HG02870 (cell line): ENCODE results near the gene MCEMP1.

Experiments used
- ATAC-seq: cut with Tn5 transposase; IDR thresholded peaks from one replicate; pipeline ENCODE4 v1.9.1; 2021; ENCODE audit warnings: mild to moderate bottlenecking, moderate library complexity; ENCODE audit not compliant: unreplicated experiment

Gene MCEMP1

GRCh38 chr19:7676854-7677253, at the start of gene MCEMP1:
TSS of gene MCEMP1 (plus strand) at chr19:7677090. CDS start at chr19:7677121, 31 bp downstream.
- no peak for ATAC-seq

GRCh38 chr19:7627166-7627565, 49.7 kb upstream of the MCEMP1 start:
- ATAC-seq: no peak

GRCh38 chr19:7628589-7629311, 48.1 kb upstream of the MCEMP1 start:
- ATAC-seq: no peak

- ATAC-seq: peak; percentile 88
Observed at GRCh38 chr19:7629347-7630054, 47.4 kb upstream of the MCEMP1 start, which contains the start of the genes PET100 and XAB2. TSS of gene PET100 (plus strand) at chr19:7629793. CDS start at chr19:7629834, 41 bp downstream. TSS of gene XAB2 (minus strand) at chr19:7629545. CDS start at chr19:7629527, 18 bp downstream.

GRCh38 chr19:7631577-7631976, 45.3 kb upstream of the MCEMP1 start:
- ATAC-seq: no peak

- no peak for ATAC-seq
Observed at GRCh38 chr19:7632340-7633203, 44.3 kb upstream of the MCEMP1 start.

GRCh38 chr19:7633698-7634097, 43.2 kb upstream of the MCEMP1 start, which contains the start of gene PCP2:
TSS of gene PCP2 (minus strand) at chr19:7633719. CDS start at chr19:7633457, 262 bp downstream.
- no peak for ATAC-seq

GRCh38 chr19:7635670-7636069, 41.2 kb upstream of the MCEMP1 start:
- no peak for ATAC-seq

- no peak for ATAC-seq
Observed at GRCh38 chr19:7636317-7636690, 40.6 kb upstream of the MCEMP1 start.

GRCh38 chr19:7636691-7637373, 40.1 kb upstream of the MCEMP1 start, which contains the start of gene STXBP2:
TSS of gene STXBP2 (plus strand) at chr19:7637110. CDS start at chr19:7637150, 40 bp downstream.
- peak; percentile 51 for ATAC-seq

GRCh38 chr19:7637374-7638256, 39.3 kb upstream of the MCEMP1 start:
- ATAC-seq: no peak

GRCh38 chr19:7638802-7639465, 38.0 kb upstream of the MCEMP1 start:
- no peak for ATAC-seq

GRCh38 chr19:7639863-7640348, 37.0 kb upstream of the MCEMP1 start:
- ATAC-seq: no peak

GRCh38 chr19:7640803-7641202, 36.1 kb upstream of the MCEMP1 start:
- ATAC-seq: no peak

- ATAC-seq: no peak
Observed at GRCh38 chr19:7641290-7642276, 35.3 kb upstream of the MCEMP1 start.

- ATAC-seq: no peak
Observed at GRCh38 chr19:7642295-7643030, 34.4 kb upstream of the MCEMP1 start.

GRCh38 chr19:7643031-7643415, 33.9 kb upstream of the MCEMP1 start:
- ATAC-seq: no peak
